Subcutaneous adipose tissue (tissue), 4 donors: ENCODE data around the gene CD164L2. TPM values are rescaled to one million over a fixed set of nuclear protein-coding genes. Genes with fewer than 3 reads are reported as not detected.

Experiments used
- total RNA-seq, 4 donors: library from RNA; depleted of rRNA; stranded (reverse); fragments of >200 nt; gene quantifications; one replicate each; pipeline ENCODE4 v1.1.0, GENCODE V29; 2016
- TF ChIP-seq, protein P1 (sequence below): fragments of 450-650 bp; IDR thresholded peaks from one replicate; pipeline ENCODE4 v1.5.1; 2016; ENCODE audit warnings: low read depth, mild to moderate bottlenecking, control low read depth, antibody characterized with exemption, moderate library complexity

Gene CD164L2
- total RNA-seq, 4 donors from 2014 or later, result not detected

DNA sequence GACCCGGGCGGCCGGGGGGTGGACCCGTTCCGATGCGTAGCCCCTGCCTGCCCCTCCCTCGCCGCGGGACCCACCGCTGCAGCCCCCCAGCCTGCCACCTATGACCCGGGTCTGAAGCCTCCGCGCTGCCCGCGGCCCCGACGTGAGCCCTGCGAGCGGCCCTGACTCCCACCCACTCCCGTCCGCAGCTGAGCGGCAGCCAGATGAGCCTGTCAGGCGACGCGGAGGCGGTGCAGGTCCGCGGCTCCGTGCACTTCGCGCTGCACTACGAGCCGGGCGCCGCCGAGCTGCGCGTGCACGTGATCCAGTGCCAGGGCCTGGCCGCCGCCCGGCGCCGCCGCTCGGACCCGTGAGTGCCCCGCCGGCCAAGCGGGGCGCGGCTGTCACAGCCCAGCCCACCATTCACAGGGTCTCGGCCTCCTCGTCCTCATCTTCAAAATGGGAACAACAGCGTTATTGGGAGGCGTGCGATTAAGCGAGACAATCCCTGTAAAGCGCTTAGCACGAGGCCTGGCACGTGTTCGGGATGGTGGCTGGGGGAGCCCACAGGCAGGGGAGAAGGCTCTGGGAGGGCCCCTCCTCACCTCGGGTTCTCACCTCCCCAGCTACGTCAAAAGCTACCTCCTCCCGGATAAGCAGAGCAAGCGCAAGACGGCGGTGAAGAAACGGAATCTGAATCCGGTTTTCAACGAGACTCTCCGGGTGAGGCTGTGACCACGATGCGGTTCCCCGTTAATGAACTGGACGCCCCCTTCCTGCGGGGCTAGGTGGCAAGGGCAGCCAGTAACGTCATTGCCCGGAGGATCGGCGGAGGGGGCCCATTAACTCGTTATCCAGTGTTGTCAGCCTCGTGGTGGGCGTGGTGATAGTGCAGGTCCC is 33.1 kb downstream of the CD164L2 start:
- TF ChIP-seq, protein P1, sequence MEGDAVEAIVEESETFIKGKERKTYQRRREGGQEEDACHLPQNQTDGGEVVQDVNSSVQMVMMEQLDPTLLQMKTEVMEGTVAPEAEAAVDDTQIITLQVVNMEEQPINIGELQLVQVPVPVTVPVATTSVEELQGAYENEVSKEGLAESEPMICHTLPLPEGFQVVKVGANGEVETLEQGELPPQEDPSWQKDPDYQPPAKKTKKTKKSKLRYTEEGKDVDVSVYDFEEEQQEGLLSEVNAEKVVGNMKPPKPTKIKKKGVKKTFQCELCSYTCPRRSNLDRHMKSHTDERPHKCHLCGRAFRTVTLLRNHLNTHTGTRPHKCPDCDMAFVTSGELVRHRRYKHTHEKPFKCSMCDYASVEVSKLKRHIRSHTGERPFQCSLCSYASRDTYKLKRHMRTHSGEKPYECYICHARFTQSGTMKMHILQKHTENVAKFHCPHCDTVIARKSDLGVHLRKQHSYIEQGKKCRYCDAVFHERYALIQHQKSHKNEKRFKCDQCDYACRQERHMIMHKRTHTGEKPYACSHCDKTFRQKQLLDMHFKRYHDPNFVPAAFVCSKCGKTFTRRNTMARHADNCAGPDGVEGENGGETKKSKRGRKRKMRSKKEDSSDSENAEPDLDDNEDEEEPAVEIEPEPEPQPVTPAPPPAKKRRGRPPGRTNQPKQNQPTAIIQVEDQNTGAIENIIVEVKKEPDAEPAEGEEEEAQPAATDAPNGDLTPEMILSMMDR, result no peak

DNA sequence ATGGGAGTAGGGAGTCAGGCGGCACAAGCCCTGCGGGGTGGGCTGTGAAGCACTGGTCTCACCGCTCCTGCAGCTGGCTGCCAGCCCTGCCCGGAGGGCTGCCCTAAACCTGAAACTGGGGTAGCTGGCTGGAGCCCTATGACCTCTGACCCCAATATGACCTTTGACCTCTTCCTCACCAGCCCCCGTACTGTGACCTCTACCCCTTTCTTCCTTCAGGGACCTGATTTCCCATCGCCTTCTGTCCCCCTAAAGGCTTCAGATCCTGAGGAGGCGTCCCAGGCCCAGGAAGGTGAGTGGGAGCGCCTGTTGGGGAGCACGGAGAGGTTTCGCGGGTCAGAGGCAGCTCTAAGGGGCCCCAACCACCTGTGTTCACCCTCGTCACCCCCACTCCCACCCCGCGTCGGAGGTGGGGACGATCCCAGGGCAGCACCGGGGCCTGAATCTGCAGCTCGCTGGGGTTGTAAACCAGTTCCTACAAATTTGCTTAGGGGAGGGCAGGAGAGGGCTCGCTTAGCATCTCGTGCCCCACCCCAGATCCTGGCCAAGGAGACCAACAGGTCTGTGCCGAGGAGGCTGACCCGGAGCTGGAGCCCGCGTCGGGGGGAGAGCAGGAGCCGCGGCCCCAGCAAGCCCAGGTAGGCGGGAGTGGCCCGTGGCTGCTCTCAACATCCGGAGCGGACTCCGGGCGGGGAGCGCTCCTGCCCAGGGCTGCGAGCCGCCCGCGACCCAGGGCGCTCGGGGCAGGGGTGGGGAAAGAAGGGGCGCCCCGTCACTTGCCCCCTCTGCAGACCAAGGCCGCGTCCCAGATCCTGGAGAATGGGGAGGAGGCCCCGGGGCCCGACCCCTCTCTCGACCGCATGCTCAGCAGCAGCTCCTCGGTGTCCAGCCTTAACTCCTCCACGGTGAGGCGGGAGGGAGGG is 34.0 kb downstream of the CD164L2 start:
- TF ChIP-seq, protein P1, result no peak

DNA sequence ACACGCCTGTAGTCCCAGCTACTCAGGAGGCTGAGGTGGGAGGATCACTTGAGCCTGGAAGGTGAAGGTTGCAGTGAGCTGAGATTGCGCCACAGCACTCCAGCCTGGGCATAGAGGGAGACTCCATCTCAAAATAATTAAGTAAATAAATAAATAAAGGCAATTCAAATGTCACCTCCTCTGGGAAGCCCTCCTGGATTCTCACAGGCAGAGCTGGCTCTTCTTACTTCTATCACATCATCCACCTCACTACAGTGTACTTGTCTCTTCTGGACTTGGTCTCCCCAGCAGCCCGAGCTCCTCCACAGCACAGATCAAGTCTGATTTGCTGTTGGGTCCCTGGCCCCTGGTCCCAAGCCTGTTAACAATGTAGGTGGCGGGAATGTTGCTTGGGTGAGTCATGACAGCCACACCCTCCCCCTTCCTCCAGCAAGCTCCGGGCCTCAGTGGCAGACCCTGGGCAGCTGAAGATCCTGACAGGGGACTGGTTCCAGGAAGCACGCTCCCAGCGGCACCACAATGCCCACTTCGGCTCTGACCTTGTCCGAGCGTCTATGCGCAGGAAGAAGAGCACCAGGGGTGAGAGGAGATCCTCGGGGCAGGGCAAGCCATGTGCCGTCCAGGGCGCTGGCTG is 36.0 kb downstream of the CD164L2 start:
- TF ChIP-seq, protein P1, result no peak

DNA sequence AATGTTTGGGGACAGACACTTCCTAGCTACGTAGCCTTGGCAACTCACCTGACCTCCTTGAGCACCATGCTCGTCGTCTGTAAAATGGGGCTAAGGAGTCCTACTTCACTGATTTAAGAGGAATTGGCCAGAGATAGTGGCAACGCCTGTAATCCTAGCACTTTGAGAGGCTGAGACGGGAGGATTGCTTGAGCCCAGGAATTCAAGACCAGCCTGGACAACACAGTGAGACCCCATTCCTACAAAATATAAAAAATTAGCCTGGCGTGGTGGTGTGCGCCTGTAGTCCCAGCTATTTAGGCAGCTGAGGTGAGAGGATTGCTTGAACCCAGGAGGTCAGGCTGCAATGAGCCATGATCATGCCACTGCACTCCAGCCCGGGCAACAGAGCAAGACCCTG is 36.8 kb downstream of the CD164L2 start:
- TF ChIP-seq, protein P1, result no peak

DNA sequence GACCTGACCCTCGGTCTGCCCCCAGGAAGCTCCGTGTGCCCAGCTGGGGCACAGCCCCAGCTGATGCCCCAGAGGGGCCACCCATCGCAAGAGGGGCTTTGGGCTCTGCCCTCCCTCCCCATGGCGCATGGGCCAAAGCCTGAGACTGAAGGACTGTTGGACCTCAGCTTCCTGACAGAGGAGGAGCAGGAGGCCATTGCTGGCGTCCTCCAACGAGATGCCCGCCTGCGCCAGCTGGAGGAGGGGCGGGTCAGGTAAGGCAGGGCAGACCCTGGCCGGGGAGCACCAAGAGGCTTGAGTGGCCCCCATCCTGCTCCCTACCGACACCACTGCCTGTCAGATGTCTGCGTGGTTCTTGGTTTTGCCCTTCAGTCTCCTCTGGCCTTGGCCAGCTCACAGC is 37.9 kb downstream of the CD164L2 start:
- TF ChIP-seq, protein P1, result no peak

DNA sequence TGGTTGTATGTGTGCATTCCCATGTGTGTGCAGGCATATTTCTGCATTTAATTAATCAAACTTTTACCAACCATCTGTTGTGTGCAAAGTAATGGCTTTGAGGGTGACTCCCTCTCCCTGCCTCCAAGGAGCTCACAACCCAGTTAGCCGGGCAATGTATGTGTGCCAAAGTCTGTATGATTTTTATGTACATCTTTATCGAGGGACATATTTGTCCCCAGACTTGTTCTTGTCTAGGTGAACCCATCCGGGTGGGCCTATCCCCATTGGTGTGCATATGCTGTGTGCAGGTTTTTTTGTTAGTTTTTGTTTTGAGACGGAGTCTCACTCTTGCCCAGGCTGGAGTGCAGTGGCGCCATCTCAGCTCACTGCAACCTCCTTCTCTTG is 39.5 kb downstream of the CD164L2 start:
- TF ChIP-seq, protein P1, result no peak
